AG10803 (cell line): ENCODE results near the gene COPZ1.

Experiments
- DNase-seq: peaks from one replicate; pipeline ENCODE4 v3.0.0; 2010; ENCODE audit warnings: low read depth
- H3K4me3 ChIP-seq: 2 replicates; pipeline ENCODE4 v1.5.1; 2011; ENCODE audit warnings: mild to moderate bottlenecking, low read length, control low read depth
- CTCF ChIP-seq: conservative IDR thresholded peaks from 2 replicates; pipeline ENCODE4 v1.5.1; 2011; ENCODE audit warnings: mild to moderate bottlenecking, low read length, control low read depth, inconsistent platforms

Gene COPZ1

GRCh38 chr12:54359762-54360351 is 34.9 kb downstream of the COPZ1 start:
- no peak for TF ChIP-seq CTCF
- peak overlapping the region; percentile 69 for H3K4me3 ChIP-seq
- DNase-seq: no peak

GRCh38 chr12:54360717-54361456 is 36.0 kb downstream of the COPZ1 start:
- peak; percentile 88 for TF ChIP-seq CTCF
- H3K4me3 ChIP-seq: no peak overlapping the region
- peak; percentile 71 for DNase-seq

- DNase-seq: no peak
- TF ChIP-seq CTCF: no peak
- no peak overlapping the region for H3K4me3 ChIP-seq
These were observed 38.1 kb downstream of the COPZ1 start for GRCh38 chr12:54363047-54363446.

- no peak for TF ChIP-seq CTCF
- H3K4me3 ChIP-seq: no peak overlapping the region
- no peak for DNase-seq
These were observed 38.7 kb downstream of the COPZ1 start for GRCh38 chr12:54363618-54364017.

- H3K4me3 ChIP-seq: no peak within 1 kb of the TSS
- no peak for DNase-seq
These were observed 39.5 kb downstream of the COPZ1 start, which contains the start of gene GPR84 for GRCh38 chr12:54364413-54364812. Gene GPR84 (minus strand): TSS chr12:54364486. CDS start chr12:54363851, 635 bp downstream.

GRCh38 chr12:54368025-54368708 is 43.2 kb downstream of the COPZ1 start:
- DNase-seq: no peak
- no peak for TF ChIP-seq CTCF
- no peak overlapping the region for H3K4me3 ChIP-seq

More at GRCh38 chr12:54364413-54364812, 39.5 kb downstream of the COPZ1 start, which contains the start of gene GPR84:
- TF ChIP-seq CTCF: no peak
